ENCODE results near the gene LRRC46. TPM values are rescaled to one million over a fixed set of nuclear protein-coding genes. Genes with fewer than 3 reads are reported as not detected.

The LRRC46 gene
- total RNA-seq, 1 donor from 2014 or later = 0.35 TPM

GRCh38 chr17:47801906-47802305 is 29.6 kb upstream of the LRRC46 start:
- Mint-ChIP-seq H3K27me3 (ENCODE audit: low read depth) (peaks cover 22% of the 10 kb centered on the region), H3K4me1 (ENCODE audit: low read depth) (no peaks in the 10 kb centered on the region), H3K27ac (ENCODE audit: unreplicated experiment) (no peak overlapping the region), H3K36me3 (ENCODE audit: low read depth) (peaks cover 5% of the 10 kb centered on the region), H3K4me3 (ENCODE audit: unreplicated experiment) (no peak overlapping the region), H3K9me3 (ENCODE audit: low read depth) (no peaks in the 10 kb centered on the region)
- TF ChIP-seq, protein P1, sequence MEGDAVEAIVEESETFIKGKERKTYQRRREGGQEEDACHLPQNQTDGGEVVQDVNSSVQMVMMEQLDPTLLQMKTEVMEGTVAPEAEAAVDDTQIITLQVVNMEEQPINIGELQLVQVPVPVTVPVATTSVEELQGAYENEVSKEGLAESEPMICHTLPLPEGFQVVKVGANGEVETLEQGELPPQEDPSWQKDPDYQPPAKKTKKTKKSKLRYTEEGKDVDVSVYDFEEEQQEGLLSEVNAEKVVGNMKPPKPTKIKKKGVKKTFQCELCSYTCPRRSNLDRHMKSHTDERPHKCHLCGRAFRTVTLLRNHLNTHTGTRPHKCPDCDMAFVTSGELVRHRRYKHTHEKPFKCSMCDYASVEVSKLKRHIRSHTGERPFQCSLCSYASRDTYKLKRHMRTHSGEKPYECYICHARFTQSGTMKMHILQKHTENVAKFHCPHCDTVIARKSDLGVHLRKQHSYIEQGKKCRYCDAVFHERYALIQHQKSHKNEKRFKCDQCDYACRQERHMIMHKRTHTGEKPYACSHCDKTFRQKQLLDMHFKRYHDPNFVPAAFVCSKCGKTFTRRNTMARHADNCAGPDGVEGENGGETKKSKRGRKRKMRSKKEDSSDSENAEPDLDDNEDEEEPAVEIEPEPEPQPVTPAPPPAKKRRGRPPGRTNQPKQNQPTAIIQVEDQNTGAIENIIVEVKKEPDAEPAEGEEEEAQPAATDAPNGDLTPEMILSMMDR (IDR thresholded peaks at IDR 0.05) = no peak
- no peak for DNase-seq (ENCODE audit: low spot score)

- TF ChIP-seq, protein P1 (IDR thresholded peaks at IDR 0.05) = peak; percentile 82
- Mint-ChIP-seq H3K36me3 (ENCODE audit: low read depth) (peaks cover 11% of the 10 kb centered on the region), H3K4me3 (ENCODE audit: unreplicated experiment) (no peak overlapping the region), H3K4me1 (ENCODE audit: low read depth) (no peaks in the 10 kb centered on the region), H3K27ac (ENCODE audit: unreplicated experiment) (no peak overlapping the region), H3K9me3 (ENCODE audit: low read depth) (no peaks in the 10 kb centered on the region), H3K27me3 (ENCODE audit: low read depth) (peaks cover 21% of the 10 kb centered on the region)
- DNase-seq (ENCODE audit: low spot score) = peak; percentile 63
Observed at GRCh38 chr17:47802341-47803022, 29.0 kb upstream of the LRRC46 start.

DNA sequence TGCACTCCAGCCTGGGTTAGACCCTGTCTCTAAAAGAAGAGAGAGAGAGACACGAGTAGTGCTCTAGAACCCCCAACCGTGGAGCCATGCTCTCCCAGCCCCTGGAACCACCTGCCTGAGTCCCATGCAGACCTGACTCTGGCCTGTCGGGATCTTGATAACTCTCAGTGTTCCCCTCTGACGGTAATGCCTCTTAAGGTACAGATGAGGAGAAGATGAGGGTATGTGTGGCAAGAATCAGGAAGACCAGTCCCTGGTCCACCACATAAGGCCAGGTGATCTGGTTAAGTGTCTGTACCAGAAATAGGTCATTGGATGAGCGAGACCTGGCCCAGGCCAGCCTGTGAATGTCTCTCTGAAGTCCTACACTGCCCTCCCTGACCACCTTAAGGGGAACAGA is 28.3 kb upstream of the LRRC46 start:
- Mint-ChIP-seq H3K4me1 (ENCODE audit: low read depth) (no peaks in the 10 kb centered on the region), H3K36me3 (ENCODE audit: low read depth) (peaks cover 15% of the 10 kb centered on the region), H3K27me3 (ENCODE audit: low read depth) (peaks cover 15% of the 10 kb centered on the region), H3K27ac (ENCODE audit: unreplicated experiment) (no peak overlapping the region), H3K4me3 (ENCODE audit: unreplicated experiment) (no peak overlapping the region), H3K9me3 (ENCODE audit: low read depth) (no peaks in the 10 kb centered on the region)
- TF ChIP-seq, protein P1 (IDR thresholded peaks at IDR 0.05) = no peak
- DNase-seq (ENCODE audit: low spot score) = no peak

DNA sequence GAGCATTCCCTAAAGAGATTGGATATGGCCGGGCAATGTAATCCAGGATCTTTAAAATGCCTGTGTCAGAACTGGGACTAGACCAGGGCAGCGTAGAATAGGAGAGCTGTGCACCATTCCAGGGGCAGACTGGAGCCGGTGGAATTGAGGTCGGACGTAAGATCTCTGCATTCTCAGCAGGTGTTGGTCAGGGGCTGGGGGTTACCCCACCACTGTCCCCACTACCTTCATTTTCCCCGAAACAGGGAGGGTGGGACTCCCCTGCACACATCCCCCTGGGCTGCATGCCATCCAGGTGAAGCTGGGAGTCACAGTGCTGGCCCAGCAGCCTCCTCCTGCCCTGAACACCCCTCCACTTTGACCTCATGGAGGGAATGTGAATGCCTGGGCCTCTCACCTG is 27.7 kb upstream of the LRRC46 start:
- TF ChIP-seq, protein P1 (IDR thresholded peaks at IDR 0.05) = no peak
- H3K36me3 Mint-ChIP-seq (ENCODE audit: low read depth) = peaks cover 19% of the 10 kb centered on the region

DNA sequence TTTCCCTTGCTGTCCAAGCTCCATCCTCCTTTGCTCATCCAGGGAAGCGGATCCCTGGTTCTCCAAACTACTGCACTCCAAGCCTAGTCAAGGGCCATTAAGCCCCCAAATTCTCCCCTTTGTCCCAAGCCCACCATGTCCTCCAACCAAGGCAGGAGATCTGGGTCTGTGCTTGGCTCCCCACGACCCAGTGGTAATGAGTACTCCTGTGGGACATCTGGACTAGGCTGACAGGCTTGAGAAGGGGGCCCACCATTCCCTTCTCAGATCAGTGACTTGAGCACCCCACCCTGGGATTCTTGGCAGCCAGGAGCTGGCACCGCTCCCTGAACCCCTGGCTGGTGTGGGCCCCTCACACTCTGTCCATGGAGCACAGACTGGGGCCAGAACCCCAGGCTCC is 27.0 kb upstream of the LRRC46 start:
- TF ChIP-seq, protein P1 (IDR thresholded peaks at IDR 0.05) = no peak
- DNase-seq (ENCODE audit: low spot score) = no peak
- Mint-ChIP-seq H3K4me1 (ENCODE audit: low read depth) (no peaks in the 10 kb centered on the region), H3K27ac (ENCODE audit: unreplicated experiment) (no peak overlapping the region), H3K9me3 (ENCODE audit: low read depth) (no peaks in the 10 kb centered on the region), H3K36me3 (ENCODE audit: low read depth) (peaks cover 19% of the 10 kb centered on the region), H3K4me3 (ENCODE audit: unreplicated experiment) (no peak overlapping the region), H3K27me3 (ENCODE audit: low read depth) (peaks cover 15% of the 10 kb centered on the region)

More for the DNA sequence above, 27.7 kb upstream of the LRRC46 start:
- Mint-ChIP-seq H3K4me3 (ENCODE audit: unreplicated experiment) (no peak overlapping the region), H3K4me1 (ENCODE audit: low read depth) (no peaks in the 10 kb centered on the region), H3K9me3 (ENCODE audit: low read depth) (no peaks in the 10 kb centered on the region), H3K27me3 (ENCODE audit: low read depth) (peaks cover 15% of the 10 kb centered on the region), H3K27ac (ENCODE audit: unreplicated experiment) (no peak overlapping the region)
- DNase-seq (ENCODE audit: low spot score) = no peak

Data from chondrocyte (in vitro differentiated cells).